Measurements from ENCODE around the gene KCNAB1.
A peak's percentile ranks its signal among the peaks of the same experiment; 100 is the strongest.

The KCNAB1 gene

GRCh38 chr3:156407617-156408225, 287.3 kb downstream of the KCNAB1 start:
- DNase-seq (ENCODE audit: low read depth in 2 of 2), result no peak

GRCh38 chr3:156409694-156410093, 289.3 kb downstream of the KCNAB1 start:
- no peak for DNase-seq (ENCODE audit: low read depth in 2 of 2)

GRCh38 chr3:156412600-156412999, 292.2 kb downstream of the KCNAB1 start:
- DNase-seq (ENCODE audit: low read depth in 2 of 2), result no peak

- DNase-seq (ENCODE audit: low read depth in 2 of 2), result no peak
Measured at GRCh38 chr3:156413293-156413892, 293.0 kb downstream of the KCNAB1 start.

- no peak for DNase-seq (ENCODE audit: low read depth in 2 of 2)
Measured at GRCh38 chr3:156416846-156417558, 296.6 kb downstream of the KCNAB1 start.

- DNase-seq (ENCODE audit: low read depth in 2 of 2), result no peak
Measured at GRCh38 chr3:156417559-156418132, 297.3 kb downstream of the KCNAB1 start.

- DNase-seq (ENCODE audit: low read depth in 2 of 2), result no peak
Measured at GRCh38 chr3:156418428-156418827, 298.1 kb downstream of the KCNAB1 start.

GRCh38 chr3:156421534-156421933, 301.2 kb downstream of the KCNAB1 start:
- no peak for DNase-seq (ENCODE audit: low read depth in 2 of 2)

- no peak for DNase-seq (ENCODE audit: low read depth in 2 of 2)
Measured at GRCh38 chr3:156424758-156425157, 304.4 kb downstream of the KCNAB1 start.

- no peak for DNase-seq (ENCODE audit: low read depth in 2 of 2)
Measured at GRCh38 chr3:156425651-156426050, 305.3 kb downstream of the KCNAB1 start.

GRCh38 chr3:156429125-156429524, 308.7 kb downstream of the KCNAB1 start:
- DNase-seq (ENCODE audit: low read depth in 2 of 2), result no peak

- DNase-seq (ENCODE audit: low read depth in 2 of 2), result no peak
Measured at GRCh38 chr3:156431334-156432124, 311.2 kb downstream of the KCNAB1 start.

GRCh38 chr3:156432563-156432962, 312.2 kb downstream of the KCNAB1 start:
- DNase-seq (ENCODE audit: low read depth in 2 of 2), result no peak

GRCh38 chr3:156433138-156433537, 312.8 kb downstream of the KCNAB1 start:
- peak in 1 of 2 experiments; percentile 5 for DNase-seq (ENCODE audit: low read depth in 2 of 2)

- DNase-seq (ENCODE audit: low read depth in 2 of 2), result no peak
Measured at GRCh38 chr3:156433910-156434309, 313.5 kb downstream of the KCNAB1 start.

GRCh38 chr3:156434921-156435320, 314.5 kb downstream of the KCNAB1 start:
- no peak for DNase-seq (ENCODE audit: low read depth in 2 of 2)

- DNase-seq (ENCODE audit: low read depth in 2 of 2), result no peak
Measured at GRCh38 chr3:156443079-156443478, 322.7 kb downstream of the KCNAB1 start.

GRCh38 chr3:156445117-156446090, 325.0 kb downstream of the KCNAB1 start:
- no peak for DNase-seq (ENCODE audit: low read depth in 2 of 2)

- DNase-seq (ENCODE audit: low read depth in 2 of 2), result no peak
Measured at GRCh38 chr3:156448300-156448699, 327.9 kb downstream of the KCNAB1 start.

- DNase-seq (ENCODE audit: low read depth in 2 of 2), result no peak
Measured at GRCh38 chr3:156449710-156450574, 329.6 kb downstream of the KCNAB1 start.

Measured in fibroblast of skin of left biceps (primary cell).